CD4-positive, alpha-beta T cell (primary cell): ENCODE data around the gene FAM76B. TPM values are rescaled to one million over a fixed set of nuclear protein-coding genes. Genes with fewer than 3 reads are reported as not detected.

ENCODE experiments used
- ATAC-seq: fragments of 200-7000 bp; cut with Tn5 transposase; one replicate; pipeline ENCODE4 v1.10.0; 2022; ENCODE audit warnings: mild to moderate bottlenecking; ENCODE audit not compliant: poor library complexity
- CTCF ChIA-PET: fragments of 350-600 bp; sonication (Branson Sonifier 250); formaldehyde crosslinking; loops from one replicate; lab custom pipeline; 2021; ENCODE audit warnings: antibody characterized with exemption, inconsistent platforms; lab: Charles Lee
- POLR2A ChIA-PET: fragments of 350-600 bp; sonication (Branson Sonifier 250); formaldehyde crosslinking; loops from one replicate; lab custom pipeline; 2021; ENCODE audit warnings: antibody characterized with exemption, inconsistent platforms; lab: Charles Lee
- DNase-seq, 14 experiments: peaks; one replicate each; pipeline ENCODE4 v3.0.0-alpha.2; 2013 to 2020; ENCODE audit warnings: mixed read lengths in 2 of 14
- H3K27ac ChIP-seq, 2 donors: one replicate each; pipeline versions ENCODE4 v1.5.1 to v1.7.0; 2013; ENCODE audit warnings: low read length in 2 of 2, low read depth in 1 of 2, mild to moderate bottlenecking in 1 of 2
- H3K27me3 ChIP-seq, 2 experiments: 1 replicate in 1 of 2; 2 replicates in 1 of 2; pipeline versions ENCODE4 v1.6.1 to v1.7.0; 2013; ENCODE audit warnings: low read length in 2 of 2, control low read depth in 1 of 2, mild to moderate bottlenecking in 1 of 2, moderate library complexity in 1 of 2; ENCODE audit not compliant: insufficient read depth in 2 of 2, control insufficient read depth in 1 of 2
- H3K36me3 ChIP-seq: one replicate; pipeline ENCODE4 v1.6.1; 2013; ENCODE audit warnings: low read length, control low read depth; ENCODE audit not compliant: insufficient read depth
- H3K4me1 ChIP-seq: one replicate; pipeline ENCODE4 v1.6.1; 2013; ENCODE audit warnings: low read length, control low read depth; ENCODE audit not compliant: insufficient read depth
- H3K4me3 ChIP-seq: one replicate; pipeline ENCODE4 v1.5.1; 2013; ENCODE audit warnings: mild to moderate bottlenecking, low read length, moderate library complexity
- H3K9me3 ChIP-seq, 2 experiments: 1 replicate in 1 of 2; 2 replicates in 1 of 2; pipeline versions ENCODE4 v1.6.1 to v1.7.0; 2013; ENCODE audit warnings: low read length in 2 of 2, mild to moderate bottlenecking in 2 of 2, control low read depth in 1 of 2, moderate library complexity in 1 of 2; ENCODE audit not compliant: control insufficient read depth in 1 of 2, insufficient read depth in 1 of 2
- H3K27ac Mint-ChIP-seq: one replicate; pipeline ENCODE4 v1.8.0; 2020; ENCODE audit warnings: mixed read lengths
- H3K27me3 Mint-ChIP-seq: one replicate; pipeline ENCODE4 v1.8.0; 2021; ENCODE audit warnings: mixed read lengths
- H3K36me3 Mint-ChIP-seq: one replicate; pipeline ENCODE4 v1.8.0; 2021; ENCODE audit warnings: low read depth, mixed read lengths
- H3K4me1 Mint-ChIP-seq: one replicate; pipeline ENCODE4 v1.8.0; 2021; ENCODE audit warnings: low read depth, mixed read lengths
- H3K4me3 Mint-ChIP-seq: one replicate; pipeline ENCODE4 v1.8.0; 2020; ENCODE audit warnings: mild to moderate bottlenecking, mixed read lengths
- H3K9me3 Mint-ChIP-seq: one replicate; pipeline ENCODE4 v1.8.0; 2020; ENCODE audit warnings: mixed read lengths
- CTCF ChIP-seq: fragments of 200-600 bp; IDR thresholded peaks from one replicate; pipeline ENCODE4 v1.8.0; 2022; ENCODE audit warnings: antibody characterized with exemption, mild to moderate bottlenecking
- intact Hi-C, 2 experiments: fragments of 100-400 bp; cut with DNase I in 1 of 2; cut with micrococcal nuclease in 1 of 2; formaldehyde crosslinking; loops; one replicate each; pipeline versions ENCODE4 v1.15.1 to v1.9.0; 2023 to 2025; cut with DNase I, micrococcal nuclease
- total RNA-seq, 174 experiments: library from RNA in 2 of 174; stranded (reverse) in 2 of 174; gene quantifications; one replicate each; pipeline ENCODE4 v1.2.3 and lab custom pipeline; 2021 to 2026

Gene FAM76B
- total RNA-seq, 2 experiments from 2014 or later, result 95.1 to 101 TPM

- H3K27ac Mint-ChIP-seq, result no peak overlapping the region
- ATAC-seq (no peak), DNase-seq (no peak)
- no peaks in the 10 kb centered on the region for H3K9me3 ChIP-seq
- H3K4me3 ChIP-seq, result no peak overlapping the region
- H3K27ac ChIP-seq, result no peak overlapping the region
- no peaks in the 10 kb centered on the region for H3K4me1 ChIP-seq
- ChIA-PET CTCF (no interaction called here), POLR2A (no interaction called here)
- H3K27me3 ChIP-seq, result no peaks in the 10 kb centered on the region
- TF ChIP-seq CTCF, result no peak
- peaks cover 71% of the 10 kb centered on the region for H3K36me3 Mint-ChIP-seq
- intact Hi-C loops, result no loop called here
- H3K36me3 ChIP-seq, result peaks cover 56% of the 10 kb centered on the region
- no peaks in the 10 kb centered on the region for H3K4me1 Mint-ChIP-seq
- no peak overlapping the region for H3K4me3 Mint-ChIP-seq
- H3K27me3 Mint-ChIP-seq, result no peaks in the 10 kb centered on the region
- H3K9me3 Mint-ChIP-seq, result no peaks in the 10 kb centered on the region
Measured at GRCh38 chr11:95833378-95833777, 43.8 kb upstream of the FAM76B start.

- no peaks in the 10 kb centered on the region for H3K9me3 Mint-ChIP-seq
- Histone ChIP-seq H3K27me3 (no peaks in the 10 kb centered on the region), H3K9me3 (no peaks in the 10 kb centered on the region), H3K4me1 (no peaks in the 10 kb centered on the region), H3K27ac (no peak overlapping the region), H3K36me3 (peaks cover 56% of the 10 kb centered on the region), H3K4me3 (no peak overlapping the region)
- H3K27ac Mint-ChIP-seq, result no peak overlapping the region
- H3K36me3 Mint-ChIP-seq, result peaks cover 74% of the 10 kb centered on the region
- H3K27me3 Mint-ChIP-seq, result no peaks in the 10 kb centered on the region
- TF ChIP-seq CTCF, result no peak
- DNase-seq, result no peak
- CTCF ChIA-PET, result no interaction called here
- intact Hi-C loops, result no loop called here
- POLR2A ChIA-PET, result interaction anchor here (0.9 kb wide), 1 partner anchor 43 kb away, joined by 5 read pairs; the partner anchor contains the start of genes CEP57 and FAM76B
- no peak overlapping the region for H3K4me3 Mint-ChIP-seq
- ATAC-seq, result no peak
- H3K4me1 Mint-ChIP-seq, result no peaks in the 10 kb centered on the region
Measured at GRCh38 chr11:95832763-95833162, 43.2 kb upstream of the FAM76B start.

GRCh38 chr11:95831198-95831883 is 41.8 kb upstream of the FAM76B start:
- H3K36me3 Mint-ChIP-seq, result peaks cover 78% of the 10 kb centered on the region
- H3K9me3 Mint-ChIP-seq, result no peaks in the 10 kb centered on the region
- POLR2A ChIA-PET, result interaction anchor here (0.6 kb wide), 1 partner anchor 573 kb away, joined by 3 read pairs; no protein-coding TSS in a partner anchor
- Histone ChIP-seq H3K36me3 (peaks cover 58% of the 10 kb centered on the region), H3K27ac (no peak overlapping the region), H3K9me3 (no peaks in the 10 kb centered on the region), H3K4me3 (no peak overlapping the region), H3K27me3 (no peaks in the 10 kb centered on the region), H3K4me1 (no peaks in the 10 kb centered on the region)
- intact Hi-C loops, result no loop called here
- no peak overlapping the region for H3K4me3 Mint-ChIP-seq
- H3K27ac Mint-ChIP-seq, result no peak overlapping the region
- no peaks in the 10 kb centered on the region for H3K4me1 Mint-ChIP-seq
- CTCF ChIA-PET, result no interaction called here
- no peak for ATAC-seq
- no peak for TF ChIP-seq CTCF
- H3K27me3 Mint-ChIP-seq, result no peaks in the 10 kb centered on the region
- no peak for DNase-seq
